ENCODE data around the gene KAT7. TPM values are rescaled to one million over a fixed set of nuclear protein-coding genes. Genes with fewer than 3 reads are reported as not detected.

KAT7 gene
- total RNA-seq, 1 donor from 2014 or later, result 95.0 TPM

- ChIA-PET CTCF (no interaction called here), POLR2A (no interaction called here)
- Mint-ChIP-seq H3K36me3 (ENCODE audit: low read depth) (peaks cover 87% of the 10 kb centered on the region), H3K27me3 (no peaks in the 10 kb centered on the region), H3K27ac (no peak overlapping the region), H3K4me1 (no peaks in the 10 kb centered on the region), H3K9me3 (no peaks in the 10 kb centered on the region), H3K4me3 (no peak overlapping the region)
- ATAC-seq (ENCODE audit: low read depth) (no peak), DNase-seq (no peak)
- intact Hi-C loops (cut with micrococcal nuclease), result no loop called here
- TF ChIP-seq, protein P1, sequence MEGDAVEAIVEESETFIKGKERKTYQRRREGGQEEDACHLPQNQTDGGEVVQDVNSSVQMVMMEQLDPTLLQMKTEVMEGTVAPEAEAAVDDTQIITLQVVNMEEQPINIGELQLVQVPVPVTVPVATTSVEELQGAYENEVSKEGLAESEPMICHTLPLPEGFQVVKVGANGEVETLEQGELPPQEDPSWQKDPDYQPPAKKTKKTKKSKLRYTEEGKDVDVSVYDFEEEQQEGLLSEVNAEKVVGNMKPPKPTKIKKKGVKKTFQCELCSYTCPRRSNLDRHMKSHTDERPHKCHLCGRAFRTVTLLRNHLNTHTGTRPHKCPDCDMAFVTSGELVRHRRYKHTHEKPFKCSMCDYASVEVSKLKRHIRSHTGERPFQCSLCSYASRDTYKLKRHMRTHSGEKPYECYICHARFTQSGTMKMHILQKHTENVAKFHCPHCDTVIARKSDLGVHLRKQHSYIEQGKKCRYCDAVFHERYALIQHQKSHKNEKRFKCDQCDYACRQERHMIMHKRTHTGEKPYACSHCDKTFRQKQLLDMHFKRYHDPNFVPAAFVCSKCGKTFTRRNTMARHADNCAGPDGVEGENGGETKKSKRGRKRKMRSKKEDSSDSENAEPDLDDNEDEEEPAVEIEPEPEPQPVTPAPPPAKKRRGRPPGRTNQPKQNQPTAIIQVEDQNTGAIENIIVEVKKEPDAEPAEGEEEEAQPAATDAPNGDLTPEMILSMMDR (IDR thresholded peaks at IDR 0.05), result no peak
Observed at GRCh38 chr17:49817993-49818392, 29.5 kb downstream of the KAT7 start.

- Mint-ChIP-seq H3K4me3 (no peak overlapping the region), H3K27ac (no peak overlapping the region), H3K9me3 (no peaks in the 10 kb centered on the region), H3K4me1 (no peaks in the 10 kb centered on the region), H3K36me3 (ENCODE audit: low read depth) (peaks cover 89% of the 10 kb centered on the region), H3K27me3 (no peaks in the 10 kb centered on the region)
- DNase-seq, result no peak
- TF ChIP-seq, protein P1 (IDR thresholded peaks at IDR 0.05), result no peak
- POLR2A ChIA-PET, result no interaction called here
- ATAC-seq (ENCODE audit: low read depth), result no peak
- CTCF ChIA-PET, result no interaction called here
- intact Hi-C loops (cut with micrococcal nuclease), result no loop called here
Observed at GRCh38 chr17:49819138-49819537, 30.7 kb downstream of the KAT7 start.

DNA sequence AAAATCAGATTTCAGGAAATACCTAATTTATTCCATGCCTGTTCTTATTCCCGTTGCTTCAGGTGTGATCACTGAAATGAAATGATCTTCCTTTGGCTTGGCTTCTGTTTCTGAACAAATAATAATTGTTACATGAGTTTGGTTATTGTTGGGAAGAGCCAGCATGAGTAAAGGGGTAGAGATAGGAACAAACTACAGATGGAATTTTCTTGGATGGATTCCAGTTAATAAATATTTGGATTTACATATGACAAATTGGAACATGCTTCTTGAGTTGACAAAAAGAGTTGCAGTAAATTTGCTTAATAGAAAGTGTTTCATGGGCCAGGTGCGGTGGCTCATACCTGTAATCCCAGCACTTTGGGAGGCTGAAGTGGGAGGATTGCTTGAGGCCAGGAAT lies 31.2 kb downstream of the KAT7 start:
- H3K4me1 Mint-ChIP-seq, result no peaks in the 10 kb centered on the region
- no peak overlapping the region for H3K4me3 Mint-ChIP-seq
- TF ChIP-seq, protein P1 (IDR thresholded peaks at IDR 0.05), result no peak
- DNase-seq, result no peak
- H3K36me3 Mint-ChIP-seq (ENCODE audit: low read depth), result peaks cover 89% of the 10 kb centered on the region
- no peak for ATAC-seq (ENCODE audit: low read depth)
- H3K9me3 Mint-ChIP-seq, result no peaks in the 10 kb centered on the region
- intact Hi-C loops (cut with micrococcal nuclease), result no loop called here
- POLR2A ChIA-PET, result interaction anchor here (0.5 to 0.7 kb wide), 2 partner anchors 142 to 509 kb away, joined by 3 to 4 read pairs; no protein-coding TSS in a partner anchor
- H3K27me3 Mint-ChIP-seq, result no peaks in the 10 kb centered on the region
- CTCF ChIA-PET, result no interaction called here
- no peak overlapping the region for H3K27ac Mint-ChIP-seq

DNA sequence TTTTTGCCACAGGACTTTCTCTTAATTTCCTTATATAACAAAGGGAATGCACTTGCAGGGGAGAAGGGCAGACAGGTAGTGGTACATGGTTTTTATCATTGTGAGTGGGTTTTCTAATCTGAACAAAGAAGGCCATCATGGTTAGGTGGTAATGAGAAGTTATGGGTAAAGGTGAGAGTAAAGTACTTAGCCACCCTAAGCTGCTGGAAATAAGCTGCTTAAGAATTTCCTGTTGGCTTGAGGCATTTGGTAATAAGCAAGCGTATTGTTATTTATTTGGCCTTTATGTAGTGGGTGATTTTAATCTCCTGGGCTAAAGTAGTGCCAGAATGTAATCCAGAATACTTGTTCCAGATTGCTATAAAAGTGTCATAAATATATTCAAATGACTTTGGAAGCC lies 32.3 kb downstream of the KAT7 start:
- intact Hi-C loops (cut with micrococcal nuclease), result no loop called here
- no peak overlapping the region for H3K27ac Mint-ChIP-seq
- H3K4me1 Mint-ChIP-seq, result no peaks in the 10 kb centered on the region
- peaks cover 87% of the 10 kb centered on the region for H3K36me3 Mint-ChIP-seq (ENCODE audit: low read depth)
- TF ChIP-seq, protein P1 (IDR thresholded peaks at IDR 0.05), result no peak
- no peaks in the 10 kb centered on the region for H3K27me3 Mint-ChIP-seq
- DNase-seq, result no peak
- no peak overlapping the region for H3K4me3 Mint-ChIP-seq
- ATAC-seq (ENCODE audit: low read depth), result no peak
- H3K9me3 Mint-ChIP-seq, result no peaks in the 10 kb centered on the region
- ChIA-PET CTCF (no interaction called here), POLR2A (interaction anchor here (0.7 kb wide), 1 partner anchor 12 kb away, joined by 10 read pairs; no protein-coding TSS in a partner anchor)

- POLR2A ChIA-PET, result no interaction called here
- peaks cover 87% of the 10 kb centered on the region for H3K36me3 Mint-ChIP-seq (ENCODE audit: low read depth)
- TF ChIP-seq, protein P1 (IDR thresholded peaks at IDR 0.05), result no peak
- ATAC-seq (ENCODE audit: low read depth) (no peak), DNase-seq (no peak)
- no peaks in the 10 kb centered on the region for H3K27me3 Mint-ChIP-seq
- H3K9me3 Mint-ChIP-seq, result no peaks in the 10 kb centered on the region
- intact Hi-C loops (cut with micrococcal nuclease), result no loop called here
- CTCF ChIA-PET, result no interaction called here
- no peak overlapping the region for H3K27ac Mint-ChIP-seq
- no peaks in the 10 kb centered on the region for H3K4me1 Mint-ChIP-seq
- no peak overlapping the region for H3K4me3 Mint-ChIP-seq
Observed at GRCh38 chr17:49821466-49821865, 33.0 kb downstream of the KAT7 start.
